HG03575 (cell line): ENCODE data around the gene STRIP2.
"Not testable (repeated sequence)": the region's sequence is repeated elsewhere in the genome, so short reads cannot be mapped to it uniquely, and the experiment has no call there.

Experiments used
- ATAC-seq: cut with Tn5 transposase; IDR thresholded peaks from one replicate; pipeline ENCODE4 v1.9.1; 2021; ENCODE audit not compliant: unreplicated experiment, insufficient number of reproducible peaks, low FRiP score; ENCODE audit errors: extremely low read depth

Gene STRIP2

DNA sequence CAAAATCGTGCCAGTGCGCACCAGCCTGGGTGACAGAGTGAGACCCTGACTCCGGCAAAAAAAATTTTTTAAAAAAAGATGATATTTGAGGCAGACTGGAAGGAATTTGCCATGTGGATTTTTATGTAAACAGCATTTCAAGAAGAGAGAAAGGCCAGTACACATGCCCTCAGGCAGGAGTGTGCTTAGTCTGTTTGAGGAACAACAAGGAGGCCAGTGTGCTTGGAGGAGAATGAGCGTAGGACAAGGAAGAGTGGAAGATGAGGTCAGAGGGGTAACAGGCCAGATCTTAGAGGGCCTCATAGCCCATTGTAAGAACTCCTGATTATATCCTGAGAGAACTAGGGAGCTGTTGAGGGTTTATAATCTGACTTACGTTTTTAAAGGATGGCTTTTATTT, 17.2 kb upstream of the STRIP2 start:
- no peak for ATAC-seq

DNA sequence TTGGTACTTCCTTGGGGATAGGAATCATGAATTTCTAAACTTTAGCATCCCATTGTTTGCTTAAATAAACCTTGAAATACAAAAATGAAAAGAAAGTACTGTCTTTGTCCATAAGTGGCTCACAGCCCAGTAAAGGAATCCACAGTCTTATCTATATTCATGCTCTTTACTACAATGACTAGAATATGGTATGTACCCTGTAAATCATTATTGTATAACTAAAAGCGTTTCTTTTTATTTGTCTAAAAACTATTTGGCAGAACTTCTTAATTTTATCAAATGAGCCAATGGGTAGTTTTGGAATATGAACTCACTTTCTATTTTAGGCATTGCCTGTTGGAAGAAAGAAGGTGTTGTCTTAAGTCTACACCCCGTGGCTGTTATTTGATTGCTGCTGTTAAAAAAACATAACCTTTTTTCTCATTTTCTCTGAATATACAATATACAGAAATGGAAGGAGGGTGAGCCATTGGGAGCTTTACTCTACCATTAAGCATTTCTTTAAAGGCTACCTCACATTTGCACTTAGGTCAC, 12.4 kb upstream of the STRIP2 start:
- no peak for ATAC-seq

DNA sequence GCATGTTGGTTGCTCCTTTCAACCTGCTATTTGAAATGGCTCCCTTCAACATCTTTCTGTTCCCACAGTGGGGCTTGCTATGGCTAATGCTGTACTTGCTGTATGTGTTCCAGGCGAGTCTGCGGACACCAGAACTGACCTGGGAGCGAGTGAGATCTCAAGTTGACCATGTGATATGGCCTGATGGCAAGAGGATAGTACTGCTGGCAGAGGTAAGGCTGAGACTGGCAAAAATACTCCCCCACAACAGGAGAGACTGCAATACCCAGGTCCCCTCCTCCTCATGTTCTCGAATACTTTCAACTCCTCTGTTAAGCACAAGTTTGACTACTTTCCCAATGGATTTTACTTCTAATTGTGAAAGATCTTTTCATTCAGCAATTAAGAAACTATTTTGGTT, 11.5 kb upstream of the STRIP2 start:
- ATAC-seq, result no peak

DNA sequence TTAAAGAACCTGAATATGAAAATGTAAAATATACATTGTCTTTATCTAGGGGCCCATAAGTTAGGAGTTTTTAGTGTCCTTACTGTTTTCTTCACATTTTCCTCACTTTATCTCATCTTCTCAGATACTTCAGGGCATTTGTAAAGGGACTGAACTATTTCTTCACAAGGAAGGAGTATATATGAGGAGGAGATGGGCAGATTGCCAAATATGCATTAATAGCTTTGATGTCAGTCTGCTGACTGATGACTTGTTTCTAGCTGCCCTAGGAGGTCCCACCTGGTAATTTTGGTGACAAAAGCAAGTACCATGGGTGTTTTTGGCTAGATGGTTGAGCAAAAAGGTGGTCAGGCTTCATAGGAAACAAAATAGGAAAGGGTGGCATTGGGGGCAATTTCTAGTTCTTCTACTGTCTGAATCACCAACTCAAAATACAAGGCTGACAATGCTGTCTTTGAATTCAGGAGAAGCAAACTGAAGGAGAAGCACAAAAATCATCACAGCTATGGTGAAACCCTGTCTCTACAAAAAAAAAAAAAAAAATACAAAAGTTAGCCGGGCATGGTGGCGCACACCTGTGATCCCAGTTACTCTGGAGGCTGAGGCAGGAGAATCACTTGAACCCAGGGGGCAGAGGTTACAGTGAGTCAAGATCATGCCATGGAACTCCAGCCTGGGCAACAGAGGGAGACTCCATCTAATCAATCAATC, 10.4 kb upstream of the STRIP2 start:
- ATAC-seq, result no peak

GRCh38 chr7:129426482-129426881, 7.8 kb upstream of the STRIP2 start:
- no peak for ATAC-seq

GRCh38 chr7:129427526-129428045, 6.6 kb upstream of the STRIP2 start:
- no peak for ATAC-seq

DNA sequence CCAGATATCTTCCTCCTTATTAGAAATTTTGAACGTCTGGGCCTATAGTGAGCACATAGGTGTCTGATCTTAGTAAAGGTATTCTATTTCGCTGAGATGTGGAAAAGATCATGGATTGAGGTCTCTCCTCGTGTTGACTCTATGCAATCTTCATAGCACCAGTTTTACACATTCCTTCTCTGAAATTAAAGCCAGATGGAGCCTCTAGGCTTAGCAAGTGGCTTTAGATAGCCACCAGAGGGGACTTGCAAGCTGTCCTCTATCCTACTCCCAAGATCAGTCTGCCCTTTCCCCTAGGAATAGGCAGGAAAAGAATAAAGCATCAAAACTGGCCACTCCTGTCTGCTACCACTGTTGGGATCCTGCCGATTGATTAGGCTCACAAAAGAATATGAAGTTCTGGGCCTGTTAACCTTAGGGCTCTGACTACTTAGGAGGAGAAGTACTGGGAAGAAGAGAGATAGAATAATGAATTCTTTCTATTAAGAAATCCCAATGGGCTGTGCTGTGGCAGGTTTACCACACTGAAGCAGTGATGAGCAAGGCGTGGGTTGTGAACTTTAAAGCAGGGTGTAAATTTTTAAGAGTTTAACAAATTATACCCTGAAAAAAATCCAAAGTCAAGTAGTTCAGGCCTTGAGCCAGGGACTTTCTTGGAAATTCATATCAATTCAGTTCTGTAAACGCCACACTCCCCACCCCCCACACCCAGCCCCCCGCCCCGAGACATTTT, 2.2 kb upstream of the STRIP2 start:
- ATAC-seq, result no peak

DNA sequence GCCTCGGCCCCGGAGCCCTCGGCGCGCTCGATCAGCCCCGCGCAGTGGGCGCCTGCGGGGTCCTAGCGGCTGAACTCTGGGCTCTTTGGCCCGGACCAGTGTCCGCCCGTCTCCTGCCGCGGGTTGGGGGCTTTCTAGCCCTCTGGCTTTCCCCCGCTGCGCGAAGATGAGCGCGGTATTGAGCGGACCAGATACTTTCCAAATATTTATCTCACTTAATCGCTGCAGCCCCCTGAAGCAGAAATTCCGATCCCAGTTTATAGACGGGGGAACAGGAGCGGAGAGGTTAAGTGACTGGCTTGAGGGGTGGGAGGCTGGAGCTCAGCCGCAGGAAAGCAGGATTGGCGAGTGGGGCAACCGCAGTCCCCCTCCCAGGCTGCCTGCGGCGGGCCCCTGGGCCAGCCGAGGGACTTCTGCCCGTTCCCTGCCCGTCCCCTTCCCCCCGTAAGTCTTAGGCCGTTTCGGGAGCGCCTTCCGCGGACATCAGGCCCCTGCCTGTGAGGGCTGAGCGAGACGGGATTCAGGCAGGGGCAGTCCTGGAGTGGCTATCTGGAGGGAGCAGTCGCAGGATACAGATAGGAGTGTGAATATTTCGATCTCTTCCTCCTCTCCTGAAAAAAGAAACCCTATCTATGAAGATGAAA, 565 bp downstream of the STRIP2 start:
- no peak for ATAC-seq

DNA sequence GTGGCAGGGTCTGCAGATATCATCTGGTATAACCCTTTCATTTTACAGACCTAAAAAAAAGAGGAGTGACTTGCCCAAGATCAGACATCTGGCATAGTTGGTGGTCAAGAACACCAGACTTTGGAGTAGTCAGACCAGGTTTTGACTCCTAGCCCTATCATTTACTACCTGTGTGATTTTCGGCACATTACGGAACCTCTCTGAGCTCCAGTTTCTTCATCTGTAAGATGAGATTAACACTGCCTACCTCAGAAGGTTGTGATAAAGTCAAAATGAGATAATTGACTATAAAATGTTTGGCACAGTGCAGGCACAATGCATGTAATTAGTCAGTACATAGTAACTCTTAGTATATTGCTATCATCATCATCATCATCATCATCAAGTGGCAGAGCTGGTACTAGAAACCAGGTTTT, 1.2 kb downstream of the STRIP2 start:
- ATAC-seq, result no peak

DNA sequence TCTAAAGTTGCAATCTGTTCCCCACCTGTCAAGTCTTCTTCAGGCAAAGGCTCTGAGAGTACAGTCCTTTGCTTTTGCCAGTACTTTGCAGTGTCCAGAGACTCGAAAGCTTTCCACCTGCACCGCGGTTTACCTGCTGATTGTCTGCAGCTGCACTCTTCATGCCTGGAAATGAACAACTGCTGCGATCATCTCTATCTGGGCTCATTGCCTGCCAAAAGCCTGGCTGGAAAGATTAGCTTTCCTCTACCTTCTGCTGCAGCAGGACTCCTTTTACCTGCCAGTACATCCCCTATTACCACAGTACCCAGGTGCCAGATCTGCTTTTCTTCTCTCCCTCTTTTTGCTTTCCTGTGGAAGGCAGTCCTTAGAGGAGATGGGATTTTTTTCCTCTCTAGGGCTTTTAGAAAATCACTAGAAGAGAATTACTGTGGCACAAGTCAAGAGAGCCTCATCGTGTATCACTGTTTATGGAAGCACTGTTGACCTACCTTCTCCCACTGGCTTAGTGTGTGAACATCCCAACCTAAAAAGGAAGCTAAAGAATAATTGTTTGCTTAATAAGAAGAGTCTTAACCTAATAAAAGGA, 2.2 kb downstream of the STRIP2 start:
- ATAC-seq, result no peak

- no peak for ATAC-seq
Observed at GRCh38 chr7:129437190-129437589, 3.0 kb downstream of the STRIP2 start.

DNA sequence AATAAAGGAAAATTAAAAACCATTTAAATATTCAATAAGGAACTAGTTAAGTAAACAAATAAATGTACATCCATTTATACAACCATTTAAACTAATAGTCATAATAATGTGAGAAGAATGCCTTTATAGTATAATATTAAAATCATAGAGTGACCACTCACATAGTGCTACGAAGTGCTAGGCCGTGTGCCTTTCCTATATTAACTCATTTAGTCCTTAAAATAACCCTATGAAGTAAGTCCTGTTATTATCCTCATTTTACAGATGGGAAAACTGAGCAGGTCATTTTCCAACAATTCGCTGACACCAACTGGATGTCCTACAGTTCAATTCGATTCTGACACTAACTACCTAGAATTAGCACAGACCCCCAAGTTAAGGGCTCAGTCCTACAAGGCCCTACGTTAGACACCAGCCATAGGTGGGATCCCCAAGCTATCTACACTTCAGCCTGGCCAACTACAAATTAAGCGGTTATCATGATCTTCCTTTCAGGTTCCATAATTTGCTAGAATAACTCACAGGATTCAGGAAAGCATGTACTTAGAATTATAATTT, 4.1 kb downstream of the STRIP2 start:
- no peak for ATAC-seq

DNA sequence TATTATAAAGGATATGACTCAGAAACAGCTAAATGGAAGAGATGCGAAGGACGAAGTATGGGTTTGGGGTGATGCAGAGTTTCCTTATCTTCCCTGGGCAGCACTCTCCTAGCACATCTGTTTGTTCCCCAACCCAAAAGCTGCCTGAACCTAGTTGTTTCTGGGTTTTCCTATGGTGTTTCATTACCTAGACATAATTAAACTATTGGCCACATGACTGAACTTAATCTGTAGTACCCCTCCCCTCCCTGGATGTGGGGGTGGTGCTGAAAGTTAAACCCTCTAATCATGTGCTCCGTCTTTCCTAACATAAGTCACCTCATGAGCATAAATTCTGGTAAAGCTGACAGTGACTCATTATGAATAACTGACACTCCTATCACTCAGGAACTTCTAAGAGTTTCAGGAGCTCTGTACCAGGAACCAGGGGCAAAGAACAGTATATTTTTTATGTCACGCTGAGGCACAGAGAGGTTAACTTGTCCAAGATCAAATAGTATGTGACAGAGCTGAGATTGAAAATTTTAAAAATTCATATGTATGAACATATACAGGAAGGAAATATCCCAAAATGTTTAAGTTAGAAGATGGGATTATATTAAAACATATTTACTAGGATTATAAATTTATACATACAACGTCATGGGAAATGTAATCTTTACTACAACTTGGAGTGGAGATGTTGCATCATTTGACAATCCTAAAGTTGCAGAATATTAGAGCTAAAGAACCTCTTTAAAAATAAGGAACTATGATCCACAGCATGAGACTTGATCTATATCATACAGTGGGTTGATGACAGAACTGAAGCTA, 4.8 kb downstream of the STRIP2 start:
- no peak for ATAC-seq

DNA sequence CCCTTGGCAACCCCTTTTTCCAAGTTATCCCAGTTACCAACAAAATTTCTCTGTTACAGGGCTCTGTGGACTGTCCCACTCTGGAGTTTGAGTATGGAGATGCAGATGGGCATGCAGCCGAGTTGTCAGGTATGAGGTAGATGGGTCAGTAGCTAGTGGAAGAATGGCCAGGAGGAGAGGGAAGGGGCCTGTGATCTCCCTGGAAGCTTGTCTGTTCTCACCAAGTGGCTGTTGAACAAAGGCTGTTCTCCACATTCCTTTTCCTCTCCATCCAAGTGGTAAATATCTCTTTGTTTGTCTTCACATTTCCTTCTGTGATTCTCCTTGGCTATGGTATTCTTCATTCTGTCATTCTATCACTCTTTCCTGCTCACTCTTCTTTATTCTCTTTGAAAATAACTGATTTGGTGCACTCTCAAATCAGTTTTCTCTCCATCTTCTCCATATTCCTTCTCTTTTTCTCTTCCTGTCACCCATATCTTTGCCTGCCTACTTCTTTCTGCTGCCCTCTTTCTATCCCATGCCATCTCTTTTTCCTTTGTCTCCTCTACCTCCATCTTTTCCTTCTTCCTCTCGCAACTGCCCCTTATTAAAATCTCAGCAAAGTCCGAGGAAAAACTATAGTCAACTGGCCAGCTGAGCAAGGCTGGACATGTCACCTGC, 5.9 kb downstream of the STRIP2 start:
- ATAC-seq, result no peak

DNA sequence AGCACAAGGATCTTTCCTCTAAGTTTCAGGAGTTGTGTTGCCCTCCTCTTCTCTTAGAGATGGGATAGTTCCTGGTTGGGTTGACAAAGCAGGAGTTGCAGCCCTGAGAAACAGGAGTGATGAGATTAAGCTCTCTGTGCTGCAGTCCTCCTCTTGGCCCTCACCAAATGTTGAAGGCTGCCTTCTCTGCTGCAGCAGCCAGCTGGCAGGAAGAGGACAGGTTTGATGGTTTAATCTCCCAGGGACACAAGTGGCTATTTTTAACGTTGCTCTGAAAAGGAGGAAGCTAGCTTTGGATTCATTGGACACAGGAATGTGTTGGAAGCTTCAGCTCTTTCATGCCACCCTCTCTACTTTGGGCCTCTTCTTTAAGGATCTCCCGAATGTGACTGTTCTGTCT, 9.4 kb downstream of the STRIP2 start:
- ATAC-seq, result no peak

GRCh38 chr7:129444776-129445175, 10.5 kb downstream of the STRIP2 start:
- ATAC-seq, result not testable (repeated sequence)

DNA sequence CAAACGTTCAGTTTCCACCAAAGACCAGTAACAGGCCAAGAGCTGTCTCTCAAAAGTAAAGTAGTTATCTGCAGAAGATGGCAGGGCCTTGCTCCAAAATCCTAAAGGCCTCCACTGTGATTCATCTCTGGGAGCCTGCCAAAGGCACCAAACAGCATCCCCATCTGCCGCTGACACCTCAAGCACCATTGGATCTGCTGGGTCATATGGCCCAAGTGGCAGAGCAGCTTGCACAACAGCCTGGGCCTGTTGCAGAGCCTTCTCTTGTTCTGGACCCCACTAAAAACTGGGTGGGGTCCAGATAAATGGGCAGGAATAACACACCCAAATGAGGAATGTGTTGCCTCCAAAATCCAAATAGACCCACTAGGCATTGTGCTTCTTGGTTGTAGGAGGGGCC, 12.7 kb downstream of the STRIP2 start:
- ATAC-seq, result not testable (repeated sequence)

DNA sequence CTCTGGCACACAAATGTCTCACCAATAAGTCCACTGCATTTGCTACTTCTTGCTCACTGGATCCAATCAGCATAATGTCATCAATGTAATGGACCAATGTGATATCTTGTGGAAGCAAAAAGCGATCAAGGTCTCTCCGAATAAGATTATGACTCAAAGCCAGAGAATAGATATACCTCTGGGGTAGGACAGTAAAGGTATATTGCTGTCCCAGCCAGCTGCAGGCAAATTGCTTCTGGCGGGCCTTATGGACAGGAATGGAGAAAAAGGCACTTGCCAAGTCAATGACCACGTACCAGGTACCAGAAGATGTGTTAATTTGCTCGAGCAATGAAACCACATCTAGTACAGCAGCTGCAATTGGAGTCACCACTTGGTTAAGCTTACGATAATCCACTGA, 13.2 kb downstream of the STRIP2 start:
- ATAC-seq, result not testable (repeated sequence)
